ENCODE measurements around the gene BDKRB2.
"Not testable (repeated sequence)": the region's sequence is repeated elsewhere in the genome, so short reads cannot be mapped to it uniquely, and the experiment has no call there.

The BDKRB2 gene

DNA sequence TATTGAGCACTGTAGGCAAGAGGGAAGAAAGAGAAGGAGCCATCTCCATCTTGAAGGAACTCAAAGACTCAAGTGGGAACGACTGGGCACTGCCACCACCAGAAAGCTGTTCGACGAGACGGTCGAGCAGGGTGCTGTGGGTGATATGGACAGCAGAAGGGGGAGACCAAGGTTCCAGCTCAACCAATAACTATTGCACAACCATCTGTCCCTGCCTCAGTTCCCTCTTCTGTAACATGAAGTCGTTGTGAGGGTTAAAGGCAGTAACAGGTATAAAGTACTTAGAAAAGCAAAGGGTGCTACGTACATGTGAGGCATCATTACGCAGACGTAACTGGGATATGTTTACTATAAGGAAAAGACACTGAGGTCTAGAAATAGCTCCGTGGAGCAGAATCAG lies 37.5 kb downstream of the BDKRB2 start:
- DNase-seq (ENCODE audit: low read depth) = no peak
- TF ChIP-seq, protein P1, sequence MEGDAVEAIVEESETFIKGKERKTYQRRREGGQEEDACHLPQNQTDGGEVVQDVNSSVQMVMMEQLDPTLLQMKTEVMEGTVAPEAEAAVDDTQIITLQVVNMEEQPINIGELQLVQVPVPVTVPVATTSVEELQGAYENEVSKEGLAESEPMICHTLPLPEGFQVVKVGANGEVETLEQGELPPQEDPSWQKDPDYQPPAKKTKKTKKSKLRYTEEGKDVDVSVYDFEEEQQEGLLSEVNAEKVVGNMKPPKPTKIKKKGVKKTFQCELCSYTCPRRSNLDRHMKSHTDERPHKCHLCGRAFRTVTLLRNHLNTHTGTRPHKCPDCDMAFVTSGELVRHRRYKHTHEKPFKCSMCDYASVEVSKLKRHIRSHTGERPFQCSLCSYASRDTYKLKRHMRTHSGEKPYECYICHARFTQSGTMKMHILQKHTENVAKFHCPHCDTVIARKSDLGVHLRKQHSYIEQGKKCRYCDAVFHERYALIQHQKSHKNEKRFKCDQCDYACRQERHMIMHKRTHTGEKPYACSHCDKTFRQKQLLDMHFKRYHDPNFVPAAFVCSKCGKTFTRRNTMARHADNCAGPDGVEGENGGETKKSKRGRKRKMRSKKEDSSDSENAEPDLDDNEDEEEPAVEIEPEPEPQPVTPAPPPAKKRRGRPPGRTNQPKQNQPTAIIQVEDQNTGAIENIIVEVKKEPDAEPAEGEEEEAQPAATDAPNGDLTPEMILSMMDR (IDR thresholded peaks at IDR 0.05; ENCODE audit: low read depth, low read length, missing control alignments) = no peak
- H3K4me3 ChIP-seq (ENCODE audit: low read depth, low read length) = no peak overlapping the region

DNA sequence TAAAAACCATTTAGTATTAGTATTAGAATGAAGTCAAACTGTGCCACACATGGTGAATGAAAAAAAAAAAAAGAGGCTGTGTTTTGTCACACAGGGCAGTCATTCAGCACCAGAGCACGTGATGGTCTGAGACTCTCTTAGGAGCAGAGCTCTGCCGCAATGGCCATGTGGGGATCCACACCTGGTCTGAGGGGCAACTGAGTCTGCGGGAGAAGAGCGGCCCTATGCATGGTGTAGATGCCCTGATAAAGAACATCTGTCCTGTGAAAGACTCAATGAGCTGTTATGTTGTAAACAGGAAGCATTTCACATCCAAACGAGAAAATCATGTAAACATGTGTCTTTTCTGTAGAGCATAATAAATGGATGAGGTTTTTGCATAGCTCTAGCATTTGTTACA lies 39.1 kb downstream of the BDKRB2 start:
- H3K4me3 ChIP-seq (ENCODE audit: low read depth, low read length) = no peak overlapping the region
- TF ChIP-seq, protein P1 (IDR thresholded peaks at IDR 0.05; ENCODE audit: low read depth, low read length, missing control alignments) = no peak
- no peak for DNase-seq (ENCODE audit: low read depth)

DNA sequence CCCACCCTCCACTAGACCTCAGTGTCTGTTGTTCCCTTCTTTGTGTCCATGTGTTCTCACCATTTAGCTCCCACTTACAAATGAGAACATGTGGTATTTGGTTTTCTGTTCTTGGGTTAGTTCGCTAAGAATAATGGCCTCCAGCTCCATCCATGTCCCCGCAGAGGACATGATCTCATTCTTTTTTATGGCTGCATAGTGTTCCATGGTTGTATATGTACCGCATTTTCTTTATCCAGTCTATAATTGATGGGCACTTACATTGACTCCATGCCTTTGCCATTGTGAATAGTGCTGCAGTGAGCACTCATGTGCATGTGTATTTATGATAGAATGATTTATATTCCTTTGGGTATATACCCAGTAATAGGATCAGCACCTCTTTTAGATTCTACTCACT lies 40.4 kb downstream of the BDKRB2 start:
- H3K4me3 ChIP-seq (ENCODE audit: low read depth, low read length) = not testable (repeated sequence)

DNA sequence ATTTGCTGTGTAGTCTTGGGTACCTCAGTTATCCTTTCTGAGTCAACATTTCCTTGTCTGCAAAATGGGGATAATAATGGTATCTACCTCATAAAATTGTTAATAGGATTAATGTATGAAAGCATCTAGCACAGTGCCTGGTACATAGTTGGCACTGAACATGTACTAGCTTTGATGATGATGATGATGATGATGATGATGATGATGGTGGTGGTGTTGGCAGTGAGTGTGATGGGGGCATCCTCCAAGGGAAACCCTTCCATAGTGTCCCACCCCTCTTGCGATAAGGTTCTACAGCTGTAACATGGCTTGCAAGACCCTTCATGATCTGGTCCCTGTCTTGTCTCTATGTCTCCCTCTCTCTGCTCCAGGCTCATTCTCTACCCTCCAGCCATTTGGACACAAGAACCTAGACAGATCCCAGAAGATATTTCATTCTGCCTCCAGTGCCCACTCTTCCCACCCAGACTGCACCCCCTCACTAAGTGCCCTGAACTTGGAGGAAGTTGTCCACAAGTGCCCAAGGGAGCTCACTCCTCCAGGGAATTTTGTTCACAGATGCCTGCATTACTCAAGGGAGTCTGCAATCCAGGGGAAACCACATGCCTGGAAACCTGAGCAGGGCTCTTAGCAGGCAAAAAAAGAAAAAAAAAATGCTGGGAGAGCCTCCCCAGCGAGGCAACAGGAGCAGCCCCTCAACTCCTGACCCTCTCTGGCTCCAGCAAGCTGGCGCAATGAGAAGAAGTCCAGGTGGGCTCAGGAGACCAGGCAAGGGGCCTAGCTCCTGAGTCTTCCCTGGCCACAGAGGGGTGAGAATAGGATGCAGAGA lies 41.3 kb downstream of the BDKRB2 start:
- DNase-seq (ENCODE audit: low read depth) = no peak
- TF ChIP-seq, protein P1 (IDR thresholded peaks at IDR 0.05; ENCODE audit: low read depth, low read length, missing control alignments) = no peak
- no peak overlapping the region for H3K4me3 ChIP-seq (ENCODE audit: low read depth, low read length)

More for the DNA sequence above, 40.4 kb downstream of the BDKRB2 start:
- not testable (repeated sequence) for DNase-seq (ENCODE audit: low read depth)

DNA sequence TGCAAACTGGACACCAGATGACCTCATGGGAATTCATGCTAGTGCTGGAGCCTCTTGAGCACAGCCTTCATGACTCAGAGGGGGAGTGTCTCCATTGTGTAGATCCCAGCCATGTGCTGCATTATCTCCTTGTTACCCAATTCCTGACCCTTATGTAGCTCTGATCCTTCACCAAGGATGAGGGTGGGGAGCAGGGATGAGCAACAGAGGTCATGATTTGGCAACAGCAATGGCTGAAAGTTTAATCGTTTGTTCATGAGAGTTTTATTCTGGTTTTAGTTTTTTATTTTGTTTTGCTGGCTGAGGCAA lies 41.9 kb downstream of the BDKRB2 start:
- DNase-seq (ENCODE audit: low read depth) = no peak
- no peak overlapping the region for H3K4me3 ChIP-seq (ENCODE audit: low read depth, low read length)
- TF ChIP-seq, protein P1 (IDR thresholded peaks at IDR 0.05; ENCODE audit: low read depth, low read length, missing control alignments) = no peak

DNA sequence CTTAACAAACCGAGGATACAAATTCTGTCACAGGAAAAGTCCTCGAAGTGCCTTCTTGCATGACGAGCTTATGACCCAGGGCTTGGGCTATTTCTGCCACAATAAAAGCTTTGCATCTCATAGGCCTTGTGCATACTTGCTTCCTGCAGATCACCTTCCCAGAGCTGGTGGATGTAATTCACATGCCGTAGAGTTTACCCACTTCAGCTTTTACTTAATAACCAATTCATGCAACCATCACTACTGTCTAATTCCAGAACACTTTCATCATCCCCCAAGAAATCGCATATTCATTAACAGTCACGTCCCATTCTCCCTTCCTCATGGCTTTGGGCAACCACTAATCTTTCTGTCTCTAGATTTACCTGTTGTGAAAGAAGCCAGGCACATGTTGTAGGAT lies 42.4 kb downstream of the BDKRB2 start:
- no peak overlapping the region for H3K4me3 ChIP-seq (ENCODE audit: low read depth, low read length)
- TF ChIP-seq, protein P1 (IDR thresholded peaks at IDR 0.05; ENCODE audit: low read depth, low read length, missing control alignments) = no peak
- no peak for DNase-seq (ENCODE audit: low read depth)

DNA sequence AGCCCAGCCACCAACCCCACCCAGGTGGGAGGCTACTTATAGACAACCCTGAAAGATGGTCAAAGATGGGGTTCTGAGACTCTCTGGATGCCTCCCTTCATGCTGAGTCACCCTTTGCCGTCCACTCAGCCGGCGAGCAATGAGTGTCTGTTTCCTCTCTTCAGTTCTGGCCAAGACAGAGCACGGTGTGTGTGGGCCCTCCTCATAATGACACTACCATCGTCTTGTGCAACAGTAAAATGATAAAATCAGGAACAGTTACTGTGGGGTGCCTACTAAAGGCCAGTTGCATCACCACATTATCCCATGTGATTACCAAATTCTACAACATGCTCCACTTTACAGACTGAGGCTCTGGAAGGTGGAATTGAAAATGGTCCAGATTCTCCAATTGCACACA lies 44.4 kb downstream of the BDKRB2 start:
- H3K4me3 ChIP-seq (ENCODE audit: low read depth, low read length) = no peak overlapping the region
- DNase-seq (ENCODE audit: low read depth) = no peak
- TF ChIP-seq, protein P1 (IDR thresholded peaks at IDR 0.05; ENCODE audit: low read depth, low read length, missing control alignments) = no peak
